GM15510 (cell line): ENCODE results near the gene GRAMD2B.

Experiments
- POLR2A ChIP-seq: IDR thresholded peaks from 3 replicates; pipeline ENCODE4 v1.6.1; 2011; ENCODE audit warnings: borderline replicate concordance; ENCODE audit not compliant: insufficient read length; ENCODE audit errors: extremely low read depth

The GRAMD2B gene

GRCh38 chr5:126480824-126481223, 57.6 kb downstream of the GRAMD2B start:
- no peak for TF ChIP-seq POLR2A

DNA sequence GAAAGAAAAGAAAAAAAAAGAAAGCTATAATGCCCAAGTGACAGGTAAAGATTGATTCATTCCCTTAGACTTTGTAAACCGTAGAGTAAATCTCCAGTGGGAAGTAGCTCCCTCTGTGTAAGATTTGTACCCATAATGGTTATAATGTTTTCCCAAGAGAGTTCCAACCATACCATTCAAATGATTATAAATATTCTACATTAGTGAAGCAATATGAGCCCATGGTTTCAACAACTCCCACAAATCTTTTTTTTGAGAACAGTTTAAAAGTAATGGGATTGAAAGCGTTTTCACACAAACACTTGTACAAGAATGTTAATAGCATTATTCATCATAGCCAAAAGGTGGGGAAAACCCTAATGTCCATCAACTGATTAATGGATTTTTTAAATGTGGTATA, 58.0 kb downstream of the GRAMD2B start:
- no peak for TF ChIP-seq POLR2A

- no peak for TF ChIP-seq POLR2A
Measured at GRCh38 chr5:126482591-126482990, 59.4 kb downstream of the GRAMD2B start.

DNA sequence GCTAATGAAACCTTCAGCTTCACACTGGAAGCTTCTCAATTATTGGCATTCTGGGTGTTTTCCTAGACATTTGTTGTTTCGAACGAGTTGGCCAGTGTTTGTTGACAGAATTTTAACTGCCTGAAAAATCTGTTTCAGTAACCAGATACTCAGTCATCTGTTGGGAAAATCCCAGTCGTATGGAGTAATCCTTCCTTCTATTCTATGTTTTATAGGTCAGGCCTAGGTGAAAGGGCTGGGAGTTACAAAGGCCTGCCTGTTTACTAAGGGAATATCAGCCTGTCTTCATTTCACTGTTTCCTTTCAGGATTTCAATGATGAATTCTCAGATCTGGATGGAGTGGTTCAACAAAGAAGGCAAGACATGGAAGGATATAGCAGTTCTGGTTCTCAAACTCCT, 59.9 kb downstream of the GRAMD2B start:
- no peak for TF ChIP-seq POLR2A

- no peak for TF ChIP-seq POLR2A
Measured at GRCh38 chr5:126484253-126484652, 61.0 kb downstream of the GRAMD2B start.

DNA sequence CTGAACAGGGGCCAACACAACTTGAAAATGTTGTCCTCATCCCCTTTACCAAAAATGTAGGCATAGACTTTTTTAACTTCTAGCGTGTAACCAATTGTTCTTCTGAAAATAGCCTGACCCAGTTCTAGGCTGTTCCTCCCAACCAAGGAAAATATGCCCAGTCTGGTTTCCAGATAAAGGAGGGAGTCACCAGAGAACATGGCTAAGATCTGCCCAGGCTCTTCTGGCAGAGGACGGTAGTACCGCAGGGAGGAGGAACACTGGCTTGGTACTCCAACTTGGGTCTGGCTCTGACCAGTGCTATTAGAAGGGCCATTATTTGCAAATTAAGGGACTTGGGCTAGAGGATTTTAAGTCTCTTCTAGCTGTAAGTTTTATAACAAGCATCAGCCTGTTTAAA, 63.1 kb downstream of the GRAMD2B start:
- TF ChIP-seq POLR2A: no peak

DNA sequence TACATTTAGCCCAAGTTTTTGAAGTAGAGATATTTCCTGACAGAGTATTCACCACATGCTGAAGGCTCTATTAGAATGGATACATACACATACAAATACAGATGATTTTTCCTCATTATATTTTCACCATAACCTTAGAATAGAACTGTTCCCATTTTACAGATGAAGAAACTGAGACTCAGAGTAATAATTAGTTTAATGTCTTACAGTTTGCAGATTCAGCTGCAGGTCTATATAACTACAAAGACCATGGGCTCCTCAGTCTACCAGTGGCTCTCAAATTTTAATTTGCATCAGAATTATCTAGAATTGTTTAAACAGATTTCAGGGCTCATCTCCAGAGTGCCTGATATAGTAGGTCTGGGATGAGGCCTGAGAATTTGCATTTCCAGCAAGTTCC, 64.4 kb downstream of the GRAMD2B start:
- TF ChIP-seq POLR2A: no peak

DNA sequence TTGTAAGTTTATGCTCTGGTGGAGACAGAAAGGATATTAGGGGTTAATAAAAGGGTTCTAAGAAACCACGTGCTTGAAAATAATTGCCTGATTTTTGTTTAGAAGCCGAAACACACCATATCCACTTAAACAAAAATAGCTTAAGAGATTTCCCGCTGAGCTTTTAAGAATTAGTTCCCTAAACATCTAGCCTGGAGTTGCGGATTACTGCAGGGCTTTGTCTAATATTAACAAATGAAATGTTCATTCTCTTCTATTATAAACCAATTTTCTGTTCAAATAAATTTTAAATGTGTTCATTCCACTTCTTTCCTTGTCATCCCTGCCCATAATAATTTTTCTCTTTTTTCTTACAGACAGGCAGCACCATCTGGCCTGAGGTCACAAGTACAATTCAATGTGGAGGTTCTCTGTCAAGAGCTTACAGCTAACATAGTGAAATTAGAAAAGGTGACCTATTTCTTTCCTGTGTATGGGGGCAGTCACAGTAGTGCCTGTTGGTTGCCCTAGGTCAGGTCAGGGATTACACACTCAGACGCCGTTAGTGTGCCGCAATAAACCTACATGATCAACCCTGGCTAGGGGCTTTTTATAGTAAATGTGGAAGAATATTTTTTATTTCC, 65.3 kb downstream of the GRAMD2B start:
- no peak for TF ChIP-seq POLR2A

GRCh38 chr5:126490167-126490940, 67.1 kb downstream of the GRAMD2B start:
- no peak for TF ChIP-seq POLR2A

DNA sequence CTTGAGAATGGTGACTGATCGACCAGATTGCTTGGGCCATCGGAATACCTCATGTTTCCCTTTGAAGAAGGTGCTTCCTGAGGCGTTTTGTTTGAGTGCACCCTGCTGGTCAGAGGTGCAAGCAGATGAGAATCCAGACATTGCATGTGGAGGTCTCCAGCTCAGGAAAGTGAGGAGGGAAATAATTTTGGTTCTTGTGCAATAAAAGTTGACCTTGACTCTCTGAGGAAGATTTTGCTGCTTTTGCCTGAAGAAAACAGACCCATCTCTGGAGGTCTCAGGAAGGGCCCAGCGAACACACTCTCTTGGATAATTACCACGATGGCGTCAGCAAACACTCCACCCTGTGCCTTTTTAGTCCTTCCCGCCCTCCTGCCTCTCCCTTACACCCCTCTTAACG, 69.7 kb downstream of the GRAMD2B start:
- TF ChIP-seq POLR2A: no peak

DNA sequence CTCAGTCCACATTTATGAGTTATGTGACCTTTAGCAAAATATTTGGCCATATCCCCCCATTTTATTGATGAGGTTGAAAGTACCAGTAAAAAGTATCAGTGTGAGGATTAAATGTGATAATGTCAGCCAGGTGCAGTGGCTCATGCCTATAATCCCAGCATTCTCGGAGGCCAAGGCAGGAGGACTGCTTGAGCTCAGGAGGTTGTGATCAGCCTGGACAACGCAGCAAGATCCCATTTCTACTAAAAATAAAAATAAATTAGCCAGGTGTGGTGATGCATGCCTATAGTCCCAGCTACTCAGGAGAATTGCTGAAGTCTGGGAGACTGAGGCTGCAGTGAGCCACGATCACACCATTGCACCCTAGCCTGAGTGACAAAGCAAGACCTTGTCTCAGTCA, 71.2 kb downstream of the GRAMD2B start:
- TF ChIP-seq POLR2A: no peak

DNA sequence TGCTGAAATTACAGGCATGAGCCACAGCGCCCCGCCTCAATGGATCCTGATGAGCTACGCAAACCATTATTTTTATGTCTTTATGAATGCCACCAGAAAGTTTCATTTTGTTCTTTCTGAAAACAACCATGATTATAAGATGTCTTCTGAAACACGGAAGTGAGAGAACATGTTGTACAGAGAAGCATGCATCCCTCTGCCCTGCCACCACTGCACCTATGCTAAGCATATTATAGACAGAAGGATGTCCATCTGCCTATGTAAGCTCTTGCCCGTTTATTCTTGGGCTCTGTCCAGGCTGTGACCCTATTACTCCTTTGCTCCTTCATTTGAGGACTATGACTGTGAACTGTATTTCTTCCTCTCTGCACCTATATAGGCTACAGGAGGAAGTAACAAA, 74.3 kb downstream of the GRAMD2B start:
- TF ChIP-seq POLR2A: no peak

- TF ChIP-seq POLR2A: no peak
Measured at GRCh38 chr5:126499278-126499677, 76.1 kb downstream of the GRAMD2B start.

DNA sequence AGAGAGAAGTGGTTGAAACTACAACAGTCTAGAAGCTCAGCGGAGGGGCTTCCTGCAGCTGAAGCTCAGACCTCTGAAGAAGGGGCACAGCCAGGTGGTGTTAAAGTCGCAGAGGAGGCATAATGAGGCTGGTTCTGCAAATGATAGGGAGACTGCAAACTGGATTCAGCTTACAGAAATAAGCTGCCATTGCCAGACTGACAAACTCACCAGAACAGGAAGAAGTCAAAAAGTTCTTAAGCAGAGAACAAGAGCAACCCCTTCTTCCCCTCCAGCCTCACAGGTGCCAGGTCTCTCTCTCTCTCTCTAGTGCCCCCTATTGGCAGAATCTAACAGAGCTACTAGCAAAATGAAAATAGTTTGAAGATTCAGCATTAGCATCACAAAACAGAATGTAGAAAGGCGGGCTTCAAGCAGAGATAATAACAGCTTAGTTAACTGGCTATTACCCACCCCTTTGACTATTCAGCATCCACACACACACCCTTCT, 76.7 kb downstream of the GRAMD2B start:
- no peak for TF ChIP-seq POLR2A

GRCh38 chr5:126501448-126501847, 78.2 kb downstream of the GRAMD2B start:
- no peak for TF ChIP-seq POLR2A

DNA sequence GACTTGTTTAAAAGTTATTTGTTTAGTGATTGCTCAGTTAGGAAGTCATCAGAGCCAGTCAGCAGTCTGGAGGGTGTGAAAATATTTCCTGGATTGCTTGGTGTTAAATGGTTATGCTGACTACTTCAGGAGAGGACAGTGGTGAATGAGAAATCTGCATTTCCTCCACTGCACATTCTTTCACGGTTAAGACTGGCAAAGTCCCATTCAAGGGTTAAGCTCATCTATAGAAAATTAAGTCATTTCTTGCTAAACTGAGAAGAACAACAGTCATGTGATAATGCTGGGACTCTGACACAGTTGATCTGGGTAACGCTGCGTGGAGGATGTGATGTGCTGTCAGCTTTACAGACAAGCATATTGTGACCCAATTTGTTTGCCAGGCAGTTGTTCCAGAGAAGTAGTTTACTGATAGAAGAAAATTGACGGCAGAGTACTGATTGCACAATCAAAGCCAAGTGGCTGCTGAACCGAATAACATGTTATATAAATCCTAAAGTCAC, 80.4 kb downstream of the GRAMD2B start:
- TF ChIP-seq POLR2A: no peak

GRCh38 chr5:126506079-126506478, 82.9 kb downstream of the GRAMD2B start:
- TF ChIP-seq POLR2A: no peak
